Activated CD8-positive, alpha-beta memory T cell treated with anti-CD3 and anti-CD28 coated beads for 1 hour (primary cell): ENCODE results near the gene CBX7.

Experiments
- DNase-seq, 2 donors: peaks; one replicate each; pipeline ENCODE4 v3.0.0-alpha.2; 2020; ENCODE audit warnings: low read depth in 1 of 2; ENCODE audit errors: extremely low read depth in 1 of 2

CBX7 gene

GRCh38 chr22:39128508-39128907 lies 24.0 kb downstream of the CBX7 start:
- no peak for DNase-seq

GRCh38 chr22:39125622-39126021 lies 26.9 kb downstream of the CBX7 start:
- no peak for DNase-seq

- no peak for DNase-seq
These were observed 28.5 kb downstream of the CBX7 start for GRCh38 chr22:39123751-39124581.

- DNase-seq, result no peak
These were observed 29.6 kb downstream of the CBX7 start for GRCh38 chr22:39122772-39123470.

GRCh38 chr22:39120983-39121382 lies 31.5 kb downstream of the CBX7 start:
- no peak for DNase-seq

GRCh38 chr22:39117585-39118191 lies 34.8 kb downstream of the CBX7 start:
- peak; percentile 36 to 48 for DNase-seq

GRCh38 chr22:39115977-39116621 lies 36.4 kb downstream of the CBX7 start:
- DNase-seq, result no peak

GRCh38 chr22:39115570-39115969 lies 36.9 kb downstream of the CBX7 start:
- no peak for DNase-seq

GRCh38 chr22:39114112-39114511 lies 38.4 kb downstream of the CBX7 start:
- DNase-seq, result no peak

- DNase-seq, result no peak
These were observed 41.6 kb downstream of the CBX7 start for GRCh38 chr22:39110631-39111561.

- no peak for DNase-seq
These were observed 43.1 kb downstream of the CBX7 start for GRCh38 chr22:39109361-39109760.

- DNase-seq, result no peak
These were observed 44.0 kb downstream of the CBX7 start for GRCh38 chr22:39108487-39108886.

- no peak for DNase-seq
These were observed 46.2 kb downstream of the CBX7 start for GRCh38 chr22:39106326-39106725.

- no peak for DNase-seq
These were observed 49.0 kb downstream of the CBX7 start for GRCh38 chr22:39103431-39103830.

- no peak for DNase-seq
These were observed 51.3 kb downstream of the CBX7 start for GRCh38 chr22:39101226-39101625.

- no peak for DNase-seq
These were observed 53.9 kb downstream of the CBX7 start for GRCh38 chr22:39098576-39098975.

GRCh38 chr22:39098026-39098425 lies 54.5 kb downstream of the CBX7 start:
- no peak for DNase-seq

GRCh38 chr22:39097098-39098020 lies 55.1 kb downstream of the CBX7 start, which contains the start of gene APOBEC3H:
Gene APOBEC3H, plus strand, starts transcription at chr22:39097244. Its CDS starts 3,035 bp downstream, at chr22:39100279.
- DNase-seq, result no peak

GRCh38 chr22:39095971-39096370 lies 56.5 kb downstream of the CBX7 start:
- no peak for DNase-seq
